HFFc6 (cell line): ENCODE results near the gene RAPGEFL1. TPM values are rescaled to one million over a fixed set of nuclear protein-coding genes. Genes with fewer than 3 reads are reported as not detected.
"Not testable (repeated sequence)": the region's sequence is repeated elsewhere in the genome, so short reads cannot be mapped to it uniquely, and the experiment has no call there.

Source experiments
- DNase-seq: peaks from one replicate; pipeline ENCODE4 v3.0.0-alpha.2; 2018
- H3K27ac Mint-ChIP-seq: 2 replicates; pipeline ENCODE4 v1.8.0; 2020; ENCODE audit warnings: mild to moderate bottlenecking, mixed read lengths
- H3K27me3 Mint-ChIP-seq: 2 replicates; pipeline ENCODE4 v1.8.0; 2021; ENCODE audit warnings: mild to moderate bottlenecking, moderate library complexity, mixed read lengths; ENCODE audit not compliant: insufficient read depth
- H3K36me3 Mint-ChIP-seq: 2 replicates; pipeline ENCODE4 v1.8.0; 2021; ENCODE audit warnings: low read depth, mixed read lengths
- H3K4me1 Mint-ChIP-seq: 2 replicates; pipeline ENCODE4 v1.8.0; 2020; ENCODE audit warnings: low read depth, mixed read lengths
- H3K4me3 Mint-ChIP-seq: 2 replicates; pipeline ENCODE4 v1.8.0; 2020; ENCODE audit warnings: mild to moderate bottlenecking, moderate library complexity, mixed read lengths
- H3K9me3 Mint-ChIP-seq: 2 replicates; pipeline ENCODE4 v1.8.0; 2020; ENCODE audit warnings: mild to moderate bottlenecking, mixed read lengths
- microRNA-seq: library from miRNA; unstranded; fragments of <30 nt; microRNA quantifications from one replicate; pipeline ENCODE4, GENCODE V29; 2019
- total RNA-seq, 6 experiments: library from RNA; stranded (reverse); fragmentation: NEBNext Ultra II Directional; extraction: Animal tissue kit (Norgen Biotek cat#: 25700); gene quantifications; 2 replicates in 1 of 6; 3 replicates in 5 of 6; pipeline ENCODE4 v1.2.3, GENCODE V29; 2021
- TF ChIP-seq, protein P1 (sequence below): fragments of 200-600 bp; sonication (generic); IDR thresholded peaks from 2 replicates; pipeline ENCODE4 v1.5.0; 2021; ENCODE audit warnings: antibody characterized with exemption, mild to moderate bottlenecking

The RAPGEFL1 gene
- total RNA-seq, 6 experiments from 2014 or later, result 1.5 to 2.2 (median 1.8) TPM

DNA sequence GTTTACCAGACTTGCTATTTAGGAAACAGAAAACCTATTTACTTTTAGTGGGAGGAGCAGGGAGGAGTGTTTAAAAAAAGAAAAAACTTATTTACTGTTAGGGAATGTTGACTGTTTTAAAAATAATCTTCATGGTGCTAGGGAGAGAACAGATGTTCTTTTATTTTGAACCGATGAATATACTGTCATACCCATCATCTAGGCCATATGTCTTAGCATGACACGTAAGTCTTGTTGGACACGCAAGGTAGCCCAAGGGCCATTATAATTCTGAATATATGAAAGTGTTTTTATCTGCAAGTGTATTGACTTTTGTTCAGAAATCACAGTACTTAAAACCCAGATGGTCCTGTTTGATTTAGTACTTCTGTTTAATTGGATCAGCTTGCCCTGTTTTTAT lies 53.4 kb downstream of the RAPGEFL1 start:
- H3K27ac Mint-ChIP-seq, result no peak overlapping the region
- H3K4me3 Mint-ChIP-seq, result no peak overlapping the region
- no peaks in the 10 kb centered on the region for H3K9me3 Mint-ChIP-seq
- no peaks in the 10 kb centered on the region; the same call in 1 of the 2 replicates for H3K27me3 Mint-ChIP-seq
- no peaks in the 10 kb centered on the region for H3K4me1 Mint-ChIP-seq
- peaks cover 28% of the 10 kb centered on the region for H3K36me3 Mint-ChIP-seq
- TF ChIP-seq, protein P1, sequence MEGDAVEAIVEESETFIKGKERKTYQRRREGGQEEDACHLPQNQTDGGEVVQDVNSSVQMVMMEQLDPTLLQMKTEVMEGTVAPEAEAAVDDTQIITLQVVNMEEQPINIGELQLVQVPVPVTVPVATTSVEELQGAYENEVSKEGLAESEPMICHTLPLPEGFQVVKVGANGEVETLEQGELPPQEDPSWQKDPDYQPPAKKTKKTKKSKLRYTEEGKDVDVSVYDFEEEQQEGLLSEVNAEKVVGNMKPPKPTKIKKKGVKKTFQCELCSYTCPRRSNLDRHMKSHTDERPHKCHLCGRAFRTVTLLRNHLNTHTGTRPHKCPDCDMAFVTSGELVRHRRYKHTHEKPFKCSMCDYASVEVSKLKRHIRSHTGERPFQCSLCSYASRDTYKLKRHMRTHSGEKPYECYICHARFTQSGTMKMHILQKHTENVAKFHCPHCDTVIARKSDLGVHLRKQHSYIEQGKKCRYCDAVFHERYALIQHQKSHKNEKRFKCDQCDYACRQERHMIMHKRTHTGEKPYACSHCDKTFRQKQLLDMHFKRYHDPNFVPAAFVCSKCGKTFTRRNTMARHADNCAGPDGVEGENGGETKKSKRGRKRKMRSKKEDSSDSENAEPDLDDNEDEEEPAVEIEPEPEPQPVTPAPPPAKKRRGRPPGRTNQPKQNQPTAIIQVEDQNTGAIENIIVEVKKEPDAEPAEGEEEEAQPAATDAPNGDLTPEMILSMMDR, result no peak
- DNase-seq, result no peak

DNA sequence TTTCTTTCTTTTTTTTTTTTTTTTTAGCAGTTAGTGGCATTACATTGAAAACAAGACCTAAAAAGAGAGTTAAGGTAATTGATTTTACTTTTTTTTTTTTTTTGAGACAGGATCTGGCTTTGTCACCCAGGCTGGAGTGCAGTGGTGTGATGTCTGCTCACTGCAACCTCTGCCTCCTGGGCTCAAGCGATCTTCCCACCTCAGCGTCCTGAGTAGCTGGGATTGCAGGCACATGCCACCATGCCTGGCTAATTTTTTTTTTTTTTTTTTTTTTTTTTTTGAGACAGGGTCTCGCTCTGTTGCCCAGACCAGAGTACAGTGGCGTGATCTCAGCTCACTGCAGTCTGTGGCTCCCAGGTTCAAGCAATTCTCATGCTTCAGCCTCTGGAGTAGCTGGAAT lies 54.7 kb downstream of the RAPGEFL1 start:
- not testable (repeated sequence) for DNase-seq, H3K27ac Mint-ChIP-seq, H3K4me1 Mint-ChIP-seq, H3K27me3 Mint-ChIP-seq, H3K4me3 Mint-ChIP-seq, H3K9me3 Mint-ChIP-seq
- peaks cover 28% of the 10 kb centered on the region for H3K36me3 Mint-ChIP-seq

DNA sequence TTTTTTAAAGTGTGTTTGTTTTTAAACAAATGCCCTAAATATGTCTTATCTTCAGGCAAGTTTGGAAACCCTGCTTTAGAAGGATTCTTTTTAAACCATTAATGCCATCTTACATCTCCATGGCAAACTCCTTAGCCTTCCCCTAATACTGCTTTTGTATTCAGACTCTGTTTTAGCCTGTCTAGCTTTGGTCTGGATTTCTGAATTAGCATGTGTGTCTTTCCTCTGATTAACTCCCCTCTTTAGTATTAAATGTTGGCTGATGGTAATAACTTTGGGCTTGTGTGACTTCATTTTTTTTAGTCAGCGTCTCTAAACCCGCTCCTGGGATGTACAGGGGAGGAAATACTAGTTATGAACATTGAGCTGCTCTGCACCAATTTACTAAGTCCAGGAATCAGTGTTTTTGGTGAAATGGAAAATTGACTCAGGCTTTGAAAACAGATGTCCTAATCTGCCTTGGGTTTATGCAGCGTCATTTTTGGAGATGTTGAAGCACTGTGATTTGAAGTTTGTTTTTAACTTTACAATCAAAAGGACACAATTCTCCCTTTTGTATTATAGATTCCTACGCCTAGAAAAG lies 64.1 kb downstream of the RAPGEFL1 start:
- Mint-ChIP-seq H3K27me3 (no peaks in the 10 kb centered on the region), H3K27ac (0 out of 2 replicates have a peak overlapping the region, but pooled peaks have one; percentile 21), H3K9me3 (no peaks in the 10 kb centered on the region), H3K4me1 (peaks cover 39% of the 10 kb centered on the region), H3K4me3 (no peak overlapping the region), H3K36me3 (no peaks in the 10 kb centered on the region)
- no peak for DNase-seq
- TF ChIP-seq, protein P1, result no peak

DNA sequence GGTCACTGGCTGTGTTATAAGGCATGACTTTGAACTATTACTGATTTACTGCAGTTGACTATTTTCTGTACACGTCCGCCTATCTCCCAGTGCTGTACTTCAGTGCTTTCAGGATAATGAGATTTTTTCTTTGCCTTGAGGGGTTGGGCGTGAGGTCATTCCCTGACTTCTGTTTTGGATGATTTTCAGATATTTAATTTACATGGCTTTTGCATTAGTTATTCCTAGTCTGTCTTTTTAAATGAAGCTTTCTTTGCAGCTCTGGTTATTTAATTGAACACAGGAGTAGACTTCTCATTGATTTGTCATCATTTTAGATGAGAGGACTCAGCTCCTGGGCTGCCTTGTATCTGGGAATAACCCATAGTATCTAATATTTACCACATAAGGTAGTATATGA lies 65.5 kb downstream of the RAPGEFL1 start:
- TF ChIP-seq, protein P1, result no peak
- Mint-ChIP-seq H3K9me3 (no peaks in the 10 kb centered on the region), H3K27ac (peak overlapping the region; percentile 47), H3K36me3 (no peaks in the 10 kb centered on the region), H3K4me1 (peaks cover 39% of the 10 kb centered on the region), H3K4me3 (peak overlapping the region; percentile 44), H3K27me3 (no peaks in the 10 kb centered on the region)
- peak; percentile 77 for DNase-seq

DNA sequence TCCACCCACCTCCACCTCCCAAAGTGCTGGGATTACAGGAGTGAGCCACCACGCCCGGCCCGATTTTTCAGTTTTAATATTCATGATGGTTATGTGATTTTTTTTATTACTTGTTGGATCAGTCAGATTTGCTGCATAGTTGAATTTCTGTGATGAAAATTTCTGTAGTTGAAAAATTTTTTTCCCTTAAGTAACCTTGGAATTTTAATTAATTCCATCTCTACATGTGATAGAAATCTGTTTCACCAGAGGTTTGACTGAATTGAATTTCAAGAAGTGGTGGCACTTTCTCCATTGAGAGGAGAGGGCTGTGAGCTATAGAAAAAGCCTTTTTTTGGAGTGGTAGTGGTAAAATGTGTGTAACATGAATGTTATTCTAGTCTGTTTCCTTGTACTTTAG lies 66.5 kb downstream of the RAPGEFL1 start:
- TF ChIP-seq, protein P1, result no peak
- Mint-ChIP-seq H3K9me3 (no peaks in the 10 kb centered on the region), H3K27me3 (no peaks in the 10 kb centered on the region), H3K4me3 (peak overlapping the region; percentile 62), H3K36me3 (no peaks in the 10 kb centered on the region), H3K27ac (peak overlapping the region; percentile 61), H3K4me1 (peaks cover 42% of the 10 kb centered on the region)
- no peak for DNase-seq

DNA sequence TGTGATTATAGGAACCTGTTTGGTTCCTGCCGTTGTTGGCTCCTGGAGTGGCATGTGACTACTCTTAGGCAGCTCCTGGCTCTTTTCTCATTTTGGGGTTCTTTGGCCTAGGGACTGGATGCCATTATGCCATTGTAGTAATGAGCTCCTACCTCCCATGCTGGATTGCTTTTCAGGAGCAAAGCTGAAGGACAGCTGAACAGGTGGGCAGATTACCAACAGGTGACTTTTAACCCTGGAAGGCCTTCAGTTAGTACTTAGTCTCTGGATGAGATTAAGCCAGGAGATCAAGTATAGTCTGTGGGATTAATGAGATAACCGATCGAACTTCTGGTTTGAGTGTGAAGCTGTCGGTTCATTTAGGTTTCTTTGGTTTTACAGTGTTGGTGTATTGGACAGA lies 67.0 kb downstream of the RAPGEFL1 start:
- Mint-ChIP-seq H3K27me3 (no peaks in the 10 kb centered on the region), H3K9me3 (no peaks in the 10 kb centered on the region), H3K4me1 (peaks cover 47% of the 10 kb centered on the region), H3K27ac (no peak overlapping the region), H3K36me3 (no peaks in the 10 kb centered on the region), H3K4me3 (no peak overlapping the region)
- TF ChIP-seq, protein P1, result no peak
- DNase-seq, result no peak

Small RNA genes lying within 50 kb of the gene (microRNA-seq; reads per million reads assigned to microRNA genes)
- not detected for gene MIR6866
- not detected for gene MIR6867

Other genes starting within 250 kb of the RAPGEFL1 start
- 10 to 100 TPM; 39.0 to 63.9 (median 49.9) TPM for gene ORMDL3, start 249.9 kb upstream of the RAPGEFL1 start, total RNA-seq
- not detected for gene LRRC3C, start 249.7 kb upstream of the RAPGEFL1 start, total RNA-seq
- under 1 TPM; 0.11 to 0.43 (median 0.36) TPM for gene GSDMA, start 214.5 kb upstream of the RAPGEFL1 start, total RNA-seq
- 100 to 1,000 TPM; 143 to 169 (median 160) TPM for gene PSMD3, start 196.7 kb upstream of the RAPGEFL1 start, total RNA-seq
- under 1 TPM in 5 of 6 experiments, not detected in 1; 0.31 to 0.59 (median 0.48) TPM for gene CSF3, start 162.0 kb upstream of the RAPGEFL1 start, total RNA-seq
- 10 to 100 TPM; 60.9 to 72.8 (median 65.3) TPM for gene MED24, start 123.1 kb upstream of the RAPGEFL1 start, total RNA-seq
- gene THRA, start 114.5 kb upstream of the RAPGEFL1 start, total RNA-seq, result 10 to 100 TPM; 29.3 to 33.7 (median 30.7) TPM
- gene NR1D1, start 76.9 kb upstream of the RAPGEFL1 start, total RNA-seq, result 10 to 100 TPM; 11.2 to 15.8 (median 15.1) TPM
- gene MSL1, start 55.5 kb upstream of the RAPGEFL1 start, total RNA-seq, result 10 to 100 TPM; 61.2 to 67.8 (median 65.5) TPM
- gene CASC3, start 36.9 kb upstream of the RAPGEFL1 start, total RNA-seq, result 10 to 100 TPM; 49.5 to 67.7 (median 62.0) TPM
- 10 to 100 TPM; 24.8 to 33.5 (median 29.8) TPM for gene WIPF2, start 41.8 kb downstream of the RAPGEFL1 start, total RNA-seq
- 10 to 100 TPM; 16.9 to 36.0 (median 31.5) TPM for gene CDC6, start 110.4 kb downstream of the RAPGEFL1 start, total RNA-seq
- gene RARA, start 131.7 kb downstream of the RAPGEFL1 start, total RNA-seq, result 10 to 100 TPM; 27.1 to 32.2 (median 28.8) TPM
- 1 to 10 TPM in 2 of 6 experiments, under 1 TPM in 4; 0.36 to 1.4 (median 0.81) TPM for gene GJD3, start 187.3 kb downstream of the RAPGEFL1 start, total RNA-seq
- 100 to 1,000 TPM in 5 of 6 experiments, 10 to 100 TPM in 1; 73.2 to 170 (median 150) TPM for gene TOP2A, start 240.4 kb downstream of the RAPGEFL1 start, total RNA-seq